ENCODE data around the gene JUN.
A peak's percentile ranks its signal among the peaks of the same experiment; 100 is the strongest.

JUN gene

DNA sequence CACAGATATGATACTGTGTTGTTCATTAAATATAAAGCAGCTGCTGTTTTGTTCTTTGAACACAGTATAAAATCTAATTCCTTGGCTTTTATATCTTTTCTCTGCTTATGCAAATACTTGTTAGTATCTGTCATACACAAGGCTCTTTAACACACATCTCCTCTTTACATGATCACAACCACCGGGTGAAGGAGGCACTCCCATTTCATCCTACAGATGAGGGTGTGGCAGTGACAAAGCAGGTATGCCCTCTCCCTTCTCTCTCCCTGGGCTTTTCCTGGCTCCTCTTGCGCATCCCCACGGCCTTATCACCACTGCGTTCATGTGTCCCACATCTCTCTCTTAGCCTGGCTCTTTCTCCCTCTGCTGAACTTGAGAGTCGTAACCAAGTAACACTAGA, 38.2 kb downstream of the JUN start:
- Histone ChIP-seq H3K4me3 (ENCODE audit: low read depth in 1 of 2, low read length in 1 of 2) (no peak overlapping the region), H3K9me3 (no peaks in the 10 kb centered on the region), H3K27ac (no peak overlapping the region), H3K36me3 (no peaks in the 10 kb centered on the region), H3K27me3 (no peaks in the 10 kb centered on the region), H3K4me1 (ENCODE audit: control insufficient read depth in 1 of 2, insufficient read depth in 1 of 2, low read depth in 1 of 2, low read length in 1 of 2) (no peaks in the 10 kb centered on the region)
- TF ChIP-seq, protein P1, sequence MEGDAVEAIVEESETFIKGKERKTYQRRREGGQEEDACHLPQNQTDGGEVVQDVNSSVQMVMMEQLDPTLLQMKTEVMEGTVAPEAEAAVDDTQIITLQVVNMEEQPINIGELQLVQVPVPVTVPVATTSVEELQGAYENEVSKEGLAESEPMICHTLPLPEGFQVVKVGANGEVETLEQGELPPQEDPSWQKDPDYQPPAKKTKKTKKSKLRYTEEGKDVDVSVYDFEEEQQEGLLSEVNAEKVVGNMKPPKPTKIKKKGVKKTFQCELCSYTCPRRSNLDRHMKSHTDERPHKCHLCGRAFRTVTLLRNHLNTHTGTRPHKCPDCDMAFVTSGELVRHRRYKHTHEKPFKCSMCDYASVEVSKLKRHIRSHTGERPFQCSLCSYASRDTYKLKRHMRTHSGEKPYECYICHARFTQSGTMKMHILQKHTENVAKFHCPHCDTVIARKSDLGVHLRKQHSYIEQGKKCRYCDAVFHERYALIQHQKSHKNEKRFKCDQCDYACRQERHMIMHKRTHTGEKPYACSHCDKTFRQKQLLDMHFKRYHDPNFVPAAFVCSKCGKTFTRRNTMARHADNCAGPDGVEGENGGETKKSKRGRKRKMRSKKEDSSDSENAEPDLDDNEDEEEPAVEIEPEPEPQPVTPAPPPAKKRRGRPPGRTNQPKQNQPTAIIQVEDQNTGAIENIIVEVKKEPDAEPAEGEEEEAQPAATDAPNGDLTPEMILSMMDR (IDR thresholded peaks at IDR 0.05), result no peak

DNA sequence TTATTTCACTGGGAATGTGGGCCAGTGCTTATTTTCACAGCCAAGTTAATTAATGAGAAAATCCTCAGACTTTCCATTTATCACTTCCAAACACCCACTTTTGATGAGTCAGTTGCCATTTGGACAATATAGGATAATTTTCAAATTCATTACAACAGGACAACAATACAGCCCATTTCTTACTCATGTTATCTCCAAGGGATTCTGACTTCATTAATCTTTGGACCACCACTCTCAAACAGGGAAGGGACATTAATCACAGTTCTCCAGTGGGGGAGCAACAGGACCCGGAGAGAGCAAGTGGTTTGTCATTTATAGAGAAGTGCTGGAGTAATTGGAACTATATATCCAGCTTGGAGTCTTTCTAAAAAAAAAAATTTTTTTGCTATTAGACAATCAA, 38.7 kb downstream of the JUN start:
- no peaks in the 10 kb centered on the region for H3K4me1 ChIP-seq (ENCODE audit: control insufficient read depth in 1 of 2, insufficient read depth in 1 of 2, low read depth in 1 of 2, low read length in 1 of 2)
- H3K27me3 ChIP-seq, result no peaks in the 10 kb centered on the region
- H3K4me3 ChIP-seq (ENCODE audit: low read depth in 1 of 2, low read length in 1 of 2), result no peak overlapping the region
- TF ChIP-seq, protein P1 (IDR thresholded peaks at IDR 0.05), result no peak
- H3K36me3 ChIP-seq, result no peaks in the 10 kb centered on the region
- no peaks in the 10 kb centered on the region for H3K9me3 ChIP-seq
- no peak overlapping the region for H3K27ac ChIP-seq

DNA sequence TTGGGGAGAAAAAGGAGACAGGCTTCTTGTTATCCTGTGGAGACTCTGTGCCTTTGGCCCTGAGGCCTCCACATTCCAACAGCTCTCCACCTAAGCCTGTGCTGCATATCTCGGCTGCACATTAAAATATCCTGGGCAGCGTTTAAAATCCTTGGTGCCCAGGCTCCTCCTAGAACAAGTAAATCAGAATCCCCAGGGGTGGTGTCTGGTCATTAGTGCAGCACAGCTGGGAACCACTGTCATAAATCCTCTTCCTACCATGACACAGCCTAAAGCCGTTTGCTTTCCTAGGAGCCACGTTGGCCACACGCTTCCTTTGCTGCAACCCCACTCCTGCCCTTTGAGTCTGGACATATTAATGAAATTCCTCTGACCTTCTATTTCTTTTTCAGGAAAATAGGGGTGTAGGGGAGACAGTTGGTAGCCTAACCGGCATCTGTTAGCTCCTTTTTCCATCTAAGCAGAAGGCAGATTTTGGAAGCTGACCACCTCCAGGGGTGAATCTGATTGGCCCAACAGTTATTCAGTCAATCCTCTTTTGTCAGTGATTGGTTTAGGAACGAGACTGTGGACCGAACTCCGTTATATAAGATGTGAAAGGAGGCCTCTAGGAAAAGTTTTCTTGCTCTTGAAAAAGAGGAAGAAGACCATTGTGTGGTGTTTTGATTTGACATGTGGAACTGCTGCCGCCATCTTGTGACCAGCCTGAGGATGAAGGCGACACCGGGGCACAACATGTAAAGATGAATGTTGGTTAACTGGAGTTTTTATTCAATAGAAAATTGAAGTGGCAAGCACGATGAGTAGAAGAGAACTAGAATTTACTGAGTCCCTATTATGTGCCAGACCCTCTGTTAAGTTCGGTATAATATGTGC, 41.9 kb downstream of the JUN start:
- Histone ChIP-seq H3K27ac (no peak overlapping the region), H3K4me1 (ENCODE audit: control insufficient read depth in 1 of 2, insufficient read depth in 1 of 2, low read depth in 1 of 2, low read length in 1 of 2) (peaks cover 15 to 16% of the 10 kb centered on the region in 2 experiments), H3K27me3 (no peaks in the 10 kb centered on the region), H3K4me3 (ENCODE audit: low read depth in 1 of 2, low read length in 1 of 2) (no peak overlapping the region), H3K36me3 (no peaks in the 10 kb centered on the region), H3K9me3 (no peaks in the 10 kb centered on the region)
- TF ChIP-seq, protein P1 (IDR thresholded peaks at IDR 0.05), result no peak

DNA sequence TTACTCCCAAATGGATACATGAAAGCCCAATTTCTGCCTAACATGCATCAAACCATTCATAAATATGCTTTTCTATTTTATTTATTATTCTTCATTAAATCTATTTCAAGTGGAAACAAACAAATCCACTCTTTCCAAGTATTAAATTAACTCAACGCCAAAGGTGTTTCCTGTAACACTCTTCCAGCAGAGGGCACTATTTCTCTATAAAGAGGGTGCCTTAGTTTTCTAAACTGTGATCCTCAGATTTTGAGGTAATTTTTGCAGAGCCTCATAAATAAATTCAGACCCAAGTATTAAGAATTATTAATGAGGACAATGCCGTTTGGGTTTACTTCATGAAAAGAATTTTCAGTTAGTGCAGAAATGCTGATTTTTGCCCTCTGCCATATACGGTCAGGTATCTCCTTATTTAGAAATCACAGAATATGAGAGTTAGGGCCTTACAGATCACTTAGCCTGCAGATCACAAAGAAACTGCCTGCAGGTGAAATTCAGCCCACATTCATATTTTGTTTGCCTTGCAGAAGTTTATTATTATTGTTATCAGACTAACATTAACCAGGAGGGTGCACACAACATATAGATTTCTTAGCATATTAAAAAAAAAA, 43.9 kb downstream of the JUN start:
- no peaks in the 10 kb centered on the region for H3K36me3 ChIP-seq
- no peaks in the 10 kb centered on the region for H3K27me3 ChIP-seq
- H3K9me3 ChIP-seq, result no peaks in the 10 kb centered on the region
- H3K4me3 ChIP-seq (ENCODE audit: low read depth in 1 of 2, low read length in 1 of 2), result no peak overlapping the region
- TF ChIP-seq, protein P1 (IDR thresholded peaks at IDR 0.05), result peak; percentile 68
- no peak overlapping the region for H3K27ac ChIP-seq
- H3K4me1 ChIP-seq (ENCODE audit: control insufficient read depth in 1 of 2, insufficient read depth in 1 of 2, low read depth in 1 of 2, low read length in 1 of 2), result peaks cover 15 to 16% of the 10 kb centered on the region in 2 experiments

DNA sequence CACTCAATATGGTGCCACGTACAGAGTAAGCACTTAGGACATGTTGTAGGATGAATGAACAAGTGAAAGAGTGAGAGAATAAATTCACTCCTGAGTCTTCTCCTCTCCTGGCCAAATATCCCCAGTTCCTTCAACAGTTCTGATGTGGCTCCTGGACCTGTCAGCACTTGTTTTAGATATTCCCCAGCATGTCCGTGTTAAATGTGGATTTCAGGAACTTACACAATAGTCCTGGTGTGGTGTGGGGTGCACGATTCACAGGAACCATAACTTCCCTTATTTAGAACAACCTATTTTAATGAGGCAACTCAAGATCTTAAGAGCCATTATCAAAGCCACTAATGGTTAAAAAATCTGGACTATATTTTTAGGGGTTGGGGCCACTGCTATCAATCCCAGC, 45.0 kb downstream of the JUN start:
- peaks cover 15 to 16% of the 10 kb centered on the region in 2 experiments for H3K4me1 ChIP-seq (ENCODE audit: control insufficient read depth in 1 of 2, insufficient read depth in 1 of 2, low read depth in 1 of 2, low read length in 1 of 2)
- TF ChIP-seq, protein P1 (IDR thresholded peaks at IDR 0.05), result no peak
- H3K27me3 ChIP-seq, result no peaks in the 10 kb centered on the region
- peak overlapping the region; percentile 39 for H3K27ac ChIP-seq
- no peak overlapping the region for H3K4me3 ChIP-seq (ENCODE audit: low read depth in 1 of 2, low read length in 1 of 2)
- H3K9me3 ChIP-seq, result no peaks in the 10 kb centered on the region
- no peaks in the 10 kb centered on the region for H3K36me3 ChIP-seq

Measured in neutrophil (primary cell).